Suprapubic skin (tissue), 4 donors: ENCODE results near the gene TRIP4. TPM values are rescaled to one million over a fixed set of nuclear protein-coding genes. Genes with fewer than 3 reads are reported as not detected.

ENCODE experiments used
- DNase-seq, 2 donors: peaks; one replicate each; pipeline ENCODE4 v3.0.0-alpha.2; 2019; ENCODE audit warnings: low spot score in 2 of 2
- H3K27ac ChIP-seq: fragments of 200-600 bp; sonication (generic); one replicate; pipeline ENCODE4 v1.5.1; 2019
- H3K27me3 ChIP-seq: fragments of 200-600 bp; sonication (generic); one replicate; pipeline ENCODE4 v1.5.1; 2019
- H3K36me3 ChIP-seq: fragments of 200-600 bp; sonication (generic); one replicate; pipeline ENCODE4 v1.5.1; 2019
- H3K4me1 ChIP-seq: fragments of 200-600 bp; sonication (generic); one replicate; pipeline ENCODE4 v1.5.1; 2019
- H3K4me3 ChIP-seq: fragments of 200-600 bp; sonication (generic); one replicate; pipeline ENCODE4 v1.5.1; 2019; ENCODE audit warnings: mild to moderate bottlenecking
- H3K9me3 ChIP-seq: fragments of 200-600 bp; sonication (generic); one replicate; pipeline ENCODE4 v1.5.1; 2019
- CTCF ChIP-seq, 2 donors: fragments of 200-600 bp in 1 of 2; fragments of 450-650 bp in 1 of 2; sonication (generic) in 1 of 2; IDR thresholded peaks; one replicate each; pipeline ENCODE4 v1.5.1; 2016 to 2019; ENCODE audit warnings: antibody characterized with exemption in 2 of 2, mild to moderate bottlenecking in 1 of 2, moderate library complexity in 1 of 2
- EP300 ChIP-seq: sonication (generic); formaldehyde crosslinking; IDR thresholded peaks from one replicate; pipeline ENCODE4 v1.6.1; 2017; ENCODE audit warnings: antibody characterized with exemption
- POLR2A ChIP-seq, 2 donors: fragments of 450-650 bp; IDR thresholded peaks; one replicate each; pipeline ENCODE4 v1.6.1; 2017; ENCODE audit warnings: antibody characterized with exemption in 2 of 2, mild to moderate bottlenecking in 2 of 2, moderate library complexity in 2 of 2
- POLR2AphosphoS5 ChIP-seq, 3 donors: sonication (generic); formaldehyde crosslinking; IDR thresholded peaks; one replicate each; pipeline ENCODE4 v1.6.1; 2017; ENCODE audit warnings: antibody characterized with exemption in 3 of 3
- WGBS: methylation state at CpG from one replicate; pipeline ENCODE4 v1.1.5; 2018; 5-methylcytosine and 5-hydroxymethylcytosine counted together
- total RNA-seq, 4 donors: library from RNA; depleted of rRNA; stranded (reverse); fragments of >200 nt; gene quantifications; one replicate each; pipeline ENCODE4 v1.1.0, GENCODE V29; 2016

Gene TRIP4
- total RNA-seq, 4 donors from 2014 or later = 8.3 to 22.2 (median 13.0) TPM

- H3K4me3 ChIP-seq = no peak overlapping the region
- no peak for DNase-seq
- H3K27ac ChIP-seq = no peak overlapping the region
- H3K4me1 ChIP-seq = peaks cover 15% of the 10 kb centered on the region
- 73% methylated on average over 7 of the region's 7 CpGs for WGBS
- peaks cover 56% of the 10 kb centered on the region for H3K36me3 ChIP-seq
- no peaks in the 10 kb centered on the region for H3K9me3 ChIP-seq
- TF ChIP-seq POLR2AphosphoS5 (IDR thresholded peaks at IDR 0.05) = no peak
- TF ChIP-seq EP300 = no peak
- no peak for TF ChIP-seq POLR2A (IDR thresholded peaks at IDR 0.05)
- no peaks in the 10 kb centered on the region for H3K27me3 ChIP-seq
These were observed 39.3 kb downstream of the TRIP4 start for GRCh38 chr15:64426845-64427465.

- peaks cover 46% of the 10 kb centered on the region for H3K36me3 ChIP-seq
- H3K27me3 ChIP-seq = no peaks in the 10 kb centered on the region
- no peak overlapping the region for H3K4me3 ChIP-seq
- no peaks in the 10 kb centered on the region for H3K9me3 ChIP-seq
- no peak for DNase-seq
- TF ChIP-seq EP300 (no peak), CTCF (IDR thresholded peaks at IDR 0.05) (no peak), POLR2AphosphoS5 (IDR thresholded peaks at IDR 0.05) (no peak), POLR2A (IDR thresholded peaks at IDR 0.05) (no peak)
- peaks cover 15% of the 10 kb centered on the region for H3K4me1 ChIP-seq
- no peak overlapping the region for H3K27ac ChIP-seq
These were observed 41.8 kb downstream of the TRIP4 start for GRCh38 chr15:64429448-64429847.

GRCh38 chr15:64430000-64430735 lies 42.5 kb downstream of the TRIP4 start:
- DNase-seq = no peak
- WGBS = 21% methylated on average over 3 of the region's 3 CpGs
- peak overlapping the region; percentile 14 for H3K27ac ChIP-seq
- H3K27me3 ChIP-seq = no peaks in the 10 kb centered on the region
- H3K9me3 ChIP-seq = no peaks in the 10 kb centered on the region
- H3K4me1 ChIP-seq = peaks cover 15% of the 10 kb centered on the region
- peaks cover 38% of the 10 kb centered on the region for H3K36me3 ChIP-seq
- no peak for TF ChIP-seq EP300
- TF ChIP-seq POLR2A (IDR thresholded peaks at IDR 0.05) = no peak
- TF ChIP-seq CTCF (IDR thresholded peaks at IDR 0.05) = no peak
- TF ChIP-seq POLR2AphosphoS5 (IDR thresholded peaks at IDR 0.05) = no peak
- H3K4me3 ChIP-seq = no peak overlapping the region

- H3K27ac ChIP-seq = no peak overlapping the region
- DNase-seq = no peak
- H3K4me1 ChIP-seq = no peaks in the 10 kb centered on the region
- TF ChIP-seq EP300 = no peak
- no peaks in the 10 kb centered on the region for H3K36me3 ChIP-seq
- no peaks in the 10 kb centered on the region for H3K9me3 ChIP-seq
- no peak overlapping the region for H3K4me3 ChIP-seq
- no peaks in the 10 kb centered on the region for H3K27me3 ChIP-seq
- 93% methylated on average over 1 of the region's 1 CpG for WGBS
These were observed 50.3 kb downstream of the TRIP4 start for GRCh38 chr15:64437982-64438381.

GRCh38 chr15:64438653-64439447 lies 51.2 kb downstream of the TRIP4 start:
- 75% methylated on average over 6 of the region's 6 CpGs for whole genome bisulfite sequencing
- no peak overlapping the region for H3K27ac ChIP-seq
- no peaks in the 10 kb centered on the region for H3K9me3 ChIP-seq
- DNase-seq = no peak
- H3K27me3 ChIP-seq = no peaks in the 10 kb centered on the region
- no peaks in the 10 kb centered on the region for H3K36me3 ChIP-seq
- H3K4me3 ChIP-seq = no peak overlapping the region
- H3K4me1 ChIP-seq = peaks cover 7% of the 10 kb centered on the region
- TF ChIP-seq POLR2A (IDR thresholded peaks at IDR 0.05) (no peak), EP300 (no peak), CTCF (IDR thresholded peaks at IDR 0.05) (no peak), POLR2AphosphoS5 (IDR thresholded peaks at IDR 0.05) (no peak)

- Histone ChIP-seq H3K4me3 (no peak overlapping the region), H3K4me1 (peaks cover 13% of the 10 kb centered on the region), H3K27ac (no peak overlapping the region), H3K27me3 (no peaks in the 10 kb centered on the region), H3K36me3 (peaks cover 12% of the 10 kb centered on the region), H3K9me3 (no peaks in the 10 kb centered on the region)
- TF ChIP-seq CTCF (IDR thresholded peaks at IDR 0.05) (no peak), POLR2AphosphoS5 (IDR thresholded peaks at IDR 0.05) (no peak), POLR2A (IDR thresholded peaks at IDR 0.05) (no peak), EP300 (no peak)
- DNase-seq = no peak
- 90% methylated on average over 3 of the region's 3 CpGs for WGBS
These were observed 54.2 kb downstream of the TRIP4 start for GRCh38 chr15:64441852-64442251.
